SK-N-SH treated with all-trans-retinoic acid at 6 μM for 48 hours (cell line): ENCODE data around the gene LACRT.
A peak's percentile ranks its signal among the peaks of the same experiment; 100 is the strongest.

ENCODE experiments used
- ATAC-seq: fragments of 200-7000 bp; cut with Tn5 transposase; 3 replicates; pipeline ENCODE4 v1.9.1; 2020; ENCODE audit warnings: mild to moderate bottlenecking, moderate library complexity
- ARNTL ChIP-seq: fragments of 450-650 bp; formaldehyde crosslinking; IDR thresholded peaks from 2 replicates; pipeline ENCODE4 v1.5.0; 2020; ENCODE audit warnings: low read depth, mild to moderate bottlenecking, moderate library complexity, borderline replicate concordance
- BACH2 ChIP-seq: fragments of 250-450 bp; sonication (Bioruptor Pico); IDR thresholded peaks from 2 replicates; pipeline ENCODE4 v1.9.0; 2021; ENCODE audit warnings: mild to moderate bottlenecking, borderline replicate concordance
- CSDC2 ChIP-seq: fragments of 250-450 bp; sonication (Bioruptor Pico); IDR thresholded peaks from 2 replicates; pipeline ENCODE4 v1.5.0; 2020; ENCODE audit warnings: mild to moderate bottlenecking, moderate library complexity
- ESRRG ChIP-seq: fragments of 250-450 bp; sonication (Bioruptor Pico); IDR thresholded peaks from 2 replicates; pipeline ENCODE4 v1.6.1; 2021; ENCODE audit warnings: mild to moderate bottlenecking
- GLIS3 ChIP-seq: fragments of 250-450 bp; sonication (Bioruptor Pico); IDR thresholded peaks from 2 replicates; pipeline ENCODE4 v1.5.0; 2020; ENCODE audit warnings: mild to moderate bottlenecking, moderate library complexity
- ISL1 ChIP-seq: fragments of 250-450 bp; sonication (Bioruptor Pico); IDR thresholded peaks from 2 replicates; pipeline ENCODE4 v2.1.2; 2022; ENCODE audit warnings: mild to moderate bottlenecking, moderate library complexity
- OSR1 ChIP-seq: fragments of 250-450 bp; sonication (Bioruptor Pico); IDR thresholded peaks from 2 replicates; pipeline ENCODE4 v1.8.0; 2022; ENCODE audit warnings: moderate library complexity, mild to moderate bottlenecking, inconsistent platforms
- PPARA ChIP-seq: fragments of 250-450 bp; sonication (Bioruptor Pico); IDR thresholded peaks from 2 replicates; pipeline ENCODE4 v1.5.0; 2020; ENCODE audit warnings: mild to moderate bottlenecking, borderline replicate concordance
- RARB ChIP-seq: fragments of 250-450 bp; sonication (Bioruptor Pico); IDR thresholded peaks from 2 replicates; pipeline ENCODE4 v1.8.0; 2021; ENCODE audit warnings: mild to moderate bottlenecking, moderate library complexity
- SNAI2 ChIP-seq: fragments of 250-450 bp; sonication (Bioruptor Pico); IDR thresholded peaks from 2 replicates; pipeline ENCODE4 v1.5.0; 2020; ENCODE audit warnings: mild to moderate bottlenecking, moderate library complexity
- TCF4 ChIP-seq: fragments of 250-450 bp; sonication (Bioruptor Pico); IDR thresholded peaks from 2 replicates; pipeline ENCODE4 v1.8.0; 2021; ENCODE audit warnings: mild to moderate bottlenecking, moderate library complexity, borderline replicate concordance
- ZFP3 ChIP-seq: fragments of 250-450 bp; sonication (Bioruptor Pico); IDR thresholded peaks from 2 replicates; pipeline ENCODE4 v1.5.0; 2020; ENCODE audit warnings: mild to moderate bottlenecking, moderate library complexity
- ZFP30 ChIP-seq: fragments of 450-650 bp; formaldehyde crosslinking; IDR thresholded peaks from 2 replicates; pipeline ENCODE4 v1.5.0; 2022; ENCODE audit warnings: mild to moderate bottlenecking, moderate library complexity
- ZNF565 ChIP-seq: fragments of 450-650 bp; formaldehyde crosslinking; conservative IDR thresholded peaks from 2 replicates; pipeline ENCODE4 v1.5.0; 2020; ENCODE audit warnings: low read depth, mild to moderate bottlenecking, moderate library complexity
- ZNF70 ChIP-seq: fragments of 450-650 bp; formaldehyde crosslinking; IDR thresholded peaks from 2 replicates; pipeline ENCODE4 v1.5.0; 2020; ENCODE audit warnings: mild to moderate bottlenecking, moderate library complexity
- ZNF8 ChIP-seq: fragments of 450-650 bp; formaldehyde crosslinking; IDR thresholded peaks from 2 replicates; pipeline ENCODE4 v1.5.0; 2020; ENCODE audit warnings: mild to moderate bottlenecking, moderate library complexity
- TF ChIP-seq, protein P1 (sequence below): fragments of 250-450 bp; sonication (Bioruptor Pico); IDR thresholded peaks from 2 replicates; pipeline ENCODE4 v1.8.0; 2020; ENCODE audit warnings: mild to moderate bottlenecking, moderate library complexity, borderline replicate concordance
- TF ChIP-seq, protein P2 (sequence below): fragments of 250-450 bp; sonication (Bioruptor Pico); IDR thresholded peaks from 2 replicates; pipeline ENCODE4 v1.5.1; 2021; ENCODE audit warnings: mild to moderate bottlenecking, moderate library complexity
- TF ChIP-seq, protein P3 (sequence below): fragments of 250-450 bp; sonication (Bioruptor Pico); IDR thresholded peaks from 2 replicates; pipeline ENCODE4 v1.8.0; 2021; ENCODE audit warnings: low read depth, mild to moderate bottlenecking, moderate library complexity, borderline replicate concordance
- TF ChIP-seq, protein P4 (sequence below): fragments of 250-450 bp; sonication (Bioruptor Pico); IDR thresholded peaks from 2 replicates; pipeline ENCODE4 v1.5.1; 2020; ENCODE audit warnings: low read depth, mild to moderate bottlenecking, moderate library complexity

The LACRT gene, protein sequence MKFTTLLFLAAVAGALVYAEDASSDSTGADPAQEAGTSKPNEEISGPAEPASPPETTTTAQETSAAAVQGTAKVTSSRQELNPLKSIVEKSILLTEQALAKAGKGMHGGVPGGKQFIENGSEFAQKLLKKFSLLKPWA

DNA sequence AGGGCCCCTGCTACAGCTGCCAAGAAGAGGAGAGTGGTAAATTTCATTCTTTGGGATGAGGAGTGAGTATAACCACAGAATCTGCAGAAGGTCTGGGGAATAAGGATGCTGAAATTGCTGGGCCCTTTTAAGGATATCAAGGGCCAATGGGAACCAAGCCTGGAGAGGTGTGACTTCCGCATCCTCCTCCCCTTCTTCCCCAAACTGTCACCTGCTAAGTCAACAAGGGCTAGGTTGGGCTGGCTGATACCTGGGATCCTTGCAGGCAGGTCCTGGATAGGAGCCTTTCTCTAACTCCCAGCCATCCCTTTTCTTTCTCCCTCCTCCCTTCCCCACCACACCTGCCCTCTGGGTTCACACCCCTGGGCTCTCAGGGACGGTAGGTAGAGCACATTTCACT is at the start of gene LACRT:
Gene LACRT (minus strand): TSS at position 101 of the 400 bp plus-strand sequence. CDS start 54 bp downstream, at position 47.
- TF ChIP-seq, protein P1, sequence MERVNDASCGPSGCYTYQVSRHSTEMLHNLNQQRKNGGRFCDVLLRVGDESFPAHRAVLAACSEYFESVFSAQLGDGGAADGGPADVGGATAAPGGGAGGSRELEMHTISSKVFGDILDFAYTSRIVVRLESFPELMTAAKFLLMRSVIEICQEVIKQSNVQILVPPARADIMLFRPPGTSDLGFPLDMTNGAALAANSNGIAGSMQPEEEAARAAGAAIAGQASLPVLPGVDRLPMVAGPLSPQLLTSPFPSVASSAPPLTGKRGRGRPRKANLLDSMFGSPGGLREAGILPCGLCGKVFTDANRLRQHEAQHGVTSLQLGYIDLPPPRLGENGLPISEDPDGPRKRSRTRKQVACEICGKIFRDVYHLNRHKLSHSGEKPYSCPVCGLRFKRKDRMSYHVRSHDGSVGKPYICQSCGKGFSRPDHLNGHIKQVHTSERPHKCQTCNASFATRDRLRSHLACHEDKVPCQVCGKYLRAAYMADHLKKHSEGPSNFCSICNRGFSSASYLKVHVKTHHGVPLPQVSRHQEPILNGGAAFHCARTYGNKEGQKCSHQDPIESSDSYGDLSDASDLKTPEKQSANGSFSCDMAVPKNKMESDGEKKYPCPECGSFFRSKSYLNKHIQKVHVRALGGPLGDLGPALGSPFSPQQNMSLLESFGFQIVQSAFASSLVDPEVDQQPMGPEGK (CRISPR knock-in tag), result no peak
- no peak for ATAC-seq

DNA sequence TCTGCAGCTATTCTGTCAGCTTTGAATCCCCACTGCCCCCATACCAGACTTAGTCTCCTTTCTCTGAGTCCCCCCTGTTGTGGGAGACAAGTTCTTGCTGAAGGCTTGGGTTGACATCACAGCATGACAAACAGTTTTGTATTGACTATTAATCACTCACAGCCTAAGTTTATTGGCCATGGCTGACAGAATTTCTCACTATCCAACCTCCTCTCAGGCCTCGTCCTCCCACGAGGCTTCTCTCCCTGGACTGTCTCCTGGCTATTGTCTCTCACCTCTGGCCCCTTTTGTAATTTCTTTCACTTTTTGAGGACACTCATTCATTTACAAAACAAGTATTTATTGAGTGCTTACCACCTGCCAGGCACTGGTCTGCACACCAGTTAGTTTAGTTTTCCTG is 48.7 kb upstream of the LACRT start:
- no peak for ATAC-seq
- no peak for TF ChIP-seq OSR1 (CRISPR knock-in tag)
- no peak for TF ChIP-seq ZFP3 (CRISPR knock-in tag)
- TF ChIP-seq ZNF70 (CRISPR knock-in tag), result no peak
- no peak for TF ChIP-seq ZFP30 (CRISPR knock-in tag)
- TF ChIP-seq SNAI2, result no peak
- TF ChIP-seq ESRRG (CRISPR knock-in tag), result no peak
- no peak for TF ChIP-seq RARB (CRISPR knock-in tag)
- TF ChIP-seq ARNTL (CRISPR knock-in tag), result no peak
- no peak for TF ChIP-seq TCF4 (CRISPR knock-in tag)
- no peak for TF ChIP-seq ZNF565
- TF ChIP-seq CSDC2 (CRISPR knock-in tag), result no peak
- no peak for TF ChIP-seq GLIS3 (CRISPR knock-in tag)
- TF ChIP-seq, protein P2, sequence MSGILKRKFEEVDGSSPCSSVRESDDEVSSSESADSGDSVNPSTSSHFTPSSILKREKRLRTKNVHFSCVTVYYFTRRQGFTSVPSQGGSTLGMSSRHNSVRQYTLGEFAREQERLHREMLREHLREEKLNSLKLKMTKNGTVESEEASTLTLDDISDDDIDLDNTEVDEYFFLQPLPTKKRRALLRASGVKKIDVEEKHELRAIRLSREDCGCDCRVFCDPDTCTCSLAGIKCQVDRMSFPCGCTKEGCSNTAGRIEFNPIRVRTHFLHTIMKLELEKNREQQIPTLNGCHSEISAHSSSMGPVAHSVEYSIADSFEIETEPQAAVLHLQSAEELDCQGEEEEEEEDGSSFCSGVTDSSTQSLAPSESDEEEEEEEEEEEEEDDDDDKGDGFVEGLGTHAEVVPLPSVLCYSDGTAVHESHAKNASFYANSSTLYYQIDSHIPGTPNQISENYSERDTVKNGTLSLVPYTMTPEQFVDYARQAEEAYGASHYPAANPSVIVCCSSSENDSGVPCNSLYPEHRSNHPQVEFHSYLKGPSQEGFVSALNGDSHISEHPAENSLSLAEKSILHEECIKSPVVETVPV (CRISPR knock-in tag), result no peak
- no peak for TF ChIP-seq ZNF8 (CRISPR knock-in tag)
- TF ChIP-seq, all 23 proteins: peak for 0

DNA sequence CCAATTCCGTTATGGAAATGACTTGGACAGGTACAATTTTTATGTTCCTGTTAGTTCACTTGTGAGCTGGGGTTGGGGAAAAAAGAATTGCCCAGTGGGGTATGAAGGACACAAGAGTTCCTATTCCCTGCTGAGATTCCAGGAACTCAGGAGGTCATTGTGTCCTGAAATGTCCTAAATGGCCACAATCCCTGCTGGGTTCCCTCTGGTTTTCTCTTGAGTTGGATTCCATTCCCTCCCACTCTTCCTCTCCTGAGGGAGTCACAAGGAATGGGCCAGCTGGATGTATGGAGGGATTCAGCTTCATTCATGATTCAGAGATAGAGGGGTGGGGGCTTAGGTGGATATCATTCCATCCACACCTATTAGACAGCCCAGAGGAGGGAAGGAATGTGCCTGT is 48.0 kb upstream of the LACRT start:
- no peak for ATAC-seq
- TF ChIP-seq, protein P1 (CRISPR knock-in tag), result no peak
- TF ChIP-seq CSDC2 (CRISPR knock-in tag), result no peak
- TF ChIP-seq ZFP30 (CRISPR knock-in tag), result no peak
- no peak for TF ChIP-seq ZNF565
- TF ChIP-seq ISL1 (CRISPR knock-in tag), result no peak
- TF ChIP-seq, protein P3, sequence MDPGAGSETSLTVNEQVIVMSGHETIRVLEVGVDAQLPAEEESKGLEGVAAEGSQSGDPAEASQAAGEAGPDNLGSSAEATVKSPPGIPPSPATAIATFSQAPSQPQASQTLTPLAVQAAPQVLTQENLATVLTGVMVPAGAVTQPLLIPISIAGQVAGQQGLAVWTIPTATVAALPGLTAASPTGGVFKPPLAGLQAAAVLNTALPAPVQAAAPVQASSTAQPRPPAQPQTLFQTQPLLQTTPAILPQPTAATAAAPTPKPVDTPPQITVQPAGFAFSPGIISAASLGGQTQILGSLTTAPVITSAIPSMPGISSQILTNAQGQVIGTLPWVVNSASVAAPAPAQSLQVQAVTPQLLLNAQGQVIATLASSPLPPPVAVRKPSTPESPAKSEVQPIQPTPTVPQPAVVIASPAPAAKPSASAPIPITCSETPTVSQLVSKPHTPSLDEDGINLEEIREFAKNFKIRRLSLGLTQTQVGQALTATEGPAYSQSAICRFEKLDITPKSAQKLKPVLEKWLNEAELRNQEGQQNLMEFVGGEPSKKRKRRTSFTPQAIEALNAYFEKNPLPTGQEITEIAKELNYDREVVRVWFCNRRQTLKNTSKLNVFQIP (CRISPR knock-in tag), result no peak
- TF ChIP-seq TCF4 (CRISPR knock-in tag), result no peak
- no peak for TF ChIP-seq ESRRG (CRISPR knock-in tag)
- no peak for TF ChIP-seq BACH2
- TF ChIP-seq SNAI2, result no peak
- no peak for TF ChIP-seq ZNF8 (CRISPR knock-in tag)
- no peak for TF ChIP-seq ARNTL (CRISPR knock-in tag)
- TF ChIP-seq, protein P4, sequence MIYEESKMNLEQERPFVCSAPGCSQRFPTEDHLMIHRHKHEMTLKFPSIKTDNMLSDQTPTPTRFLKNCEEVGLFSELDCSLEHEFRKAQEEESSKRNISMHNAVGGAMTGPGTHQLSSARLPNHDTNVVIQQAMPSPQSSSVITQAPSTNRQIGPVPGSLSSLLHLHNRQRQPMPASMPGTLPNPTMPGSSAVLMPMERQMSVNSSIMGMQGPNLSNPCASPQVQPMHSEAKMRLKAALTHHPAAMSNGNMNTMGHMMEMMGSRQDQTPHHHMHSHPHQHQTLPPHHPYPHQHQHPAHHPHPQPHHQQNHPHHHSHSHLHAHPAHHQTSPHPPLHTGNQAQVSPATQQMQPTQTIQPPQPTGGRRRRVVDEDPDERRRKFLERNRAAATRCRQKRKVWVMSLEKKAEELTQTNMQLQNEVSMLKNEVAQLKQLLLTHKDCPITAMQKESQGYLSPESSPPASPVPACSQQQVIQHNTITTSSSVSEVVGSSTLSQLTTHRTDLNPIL, result no peak
- no peak for TF ChIP-seq ZNF70 (CRISPR knock-in tag)
- no peak for TF ChIP-seq ZFP3 (CRISPR knock-in tag)

DNA sequence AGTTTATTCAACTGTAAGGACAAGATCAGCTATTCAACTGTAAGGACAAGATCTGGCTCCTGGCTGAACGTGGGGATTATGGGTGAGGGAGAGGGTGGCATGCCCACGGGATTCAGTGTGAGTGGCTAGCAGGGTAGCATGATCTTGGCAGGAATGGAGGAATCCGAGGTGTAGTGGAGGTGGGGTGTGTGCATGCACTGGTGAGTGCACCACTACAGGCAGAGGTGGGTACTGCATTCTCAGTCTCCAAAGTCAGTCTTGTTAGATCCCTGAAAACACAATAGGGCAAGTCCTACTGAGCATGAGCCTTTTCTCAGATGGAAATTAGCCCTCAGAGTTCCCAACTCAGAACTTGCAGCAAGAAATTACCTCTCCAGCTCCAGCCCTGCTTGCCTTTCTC is 45.7 kb upstream of the LACRT start:
- ATAC-seq, result peak; percentile 79
- TF ChIP-seq, protein P1 (CRISPR knock-in tag), result no peak
- TF ChIP-seq ISL1 (CRISPR knock-in tag), result no peak
- no peak for TF ChIP-seq PPARA (CRISPR knock-in tag)
- TF ChIP-seq, protein P4, result no peak
- TF ChIP-seq ESRRG (CRISPR knock-in tag), result no peak
- TF ChIP-seq CSDC2 (CRISPR knock-in tag), result no peak
- no peak for TF ChIP-seq OSR1 (CRISPR knock-in tag)
- TF ChIP-seq, protein P3 (CRISPR knock-in tag), result no peak
